Measurements from ENCODE around the gene TUBGCP4.
A peak's percentile ranks its signal among the peaks of the same experiment; 100 is the strongest.
"Not testable (repeated sequence)": the region's sequence is repeated elsewhere in the genome, so short reads cannot be mapped to it uniquely, and the experiment has no call there.

TUBGCP4 gene

GRCh38 chr15:43370975-43371974 is at the start of gene TUBGCP4, which contains the start of gene ZSCAN29:
TSS of gene TUBGCP4 (plus strand) at chr15:43371101. CDS start at chr15:43371355, 254 bp downstream.
TSS of gene ZSCAN29 (minus strand) at chr15:43371043. CDS start at chr15:43369913, 1,130 bp downstream.
- peak; percentile 77 for DNase-seq (ENCODE audit: low read depth)

DNA sequence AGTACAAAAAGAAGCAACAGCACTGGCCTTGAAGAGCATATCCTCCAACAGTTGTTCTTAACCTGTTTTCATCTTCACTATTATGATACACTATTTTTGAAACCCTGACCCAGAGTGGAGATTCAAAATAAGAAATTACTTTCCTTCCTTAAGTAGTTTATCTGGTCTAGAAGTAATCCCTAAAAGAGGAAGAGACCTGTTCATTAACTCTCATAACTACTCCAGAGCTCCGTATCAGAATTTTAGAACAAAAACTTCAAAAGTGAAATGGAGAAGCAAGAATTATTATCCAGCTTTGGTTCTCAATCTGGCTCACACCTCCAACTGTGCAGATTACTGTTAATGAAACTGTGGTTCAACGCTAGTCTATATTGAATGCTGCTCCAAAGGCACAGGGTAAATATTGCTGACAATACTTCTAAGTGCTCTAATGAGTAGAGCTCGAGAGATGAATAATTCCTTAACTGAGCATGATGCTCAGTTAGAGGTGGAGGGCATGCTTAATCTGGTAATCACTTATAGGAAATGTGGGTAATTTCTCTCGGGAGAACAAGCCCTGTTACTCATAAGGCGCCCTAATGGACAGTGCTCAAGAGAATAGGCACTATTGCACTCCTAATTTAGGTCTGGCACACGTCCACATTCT is 45.7 kb upstream of the TUBGCP4 start:
- DNase-seq (ENCODE audit: low read depth), result no peak

DNA sequence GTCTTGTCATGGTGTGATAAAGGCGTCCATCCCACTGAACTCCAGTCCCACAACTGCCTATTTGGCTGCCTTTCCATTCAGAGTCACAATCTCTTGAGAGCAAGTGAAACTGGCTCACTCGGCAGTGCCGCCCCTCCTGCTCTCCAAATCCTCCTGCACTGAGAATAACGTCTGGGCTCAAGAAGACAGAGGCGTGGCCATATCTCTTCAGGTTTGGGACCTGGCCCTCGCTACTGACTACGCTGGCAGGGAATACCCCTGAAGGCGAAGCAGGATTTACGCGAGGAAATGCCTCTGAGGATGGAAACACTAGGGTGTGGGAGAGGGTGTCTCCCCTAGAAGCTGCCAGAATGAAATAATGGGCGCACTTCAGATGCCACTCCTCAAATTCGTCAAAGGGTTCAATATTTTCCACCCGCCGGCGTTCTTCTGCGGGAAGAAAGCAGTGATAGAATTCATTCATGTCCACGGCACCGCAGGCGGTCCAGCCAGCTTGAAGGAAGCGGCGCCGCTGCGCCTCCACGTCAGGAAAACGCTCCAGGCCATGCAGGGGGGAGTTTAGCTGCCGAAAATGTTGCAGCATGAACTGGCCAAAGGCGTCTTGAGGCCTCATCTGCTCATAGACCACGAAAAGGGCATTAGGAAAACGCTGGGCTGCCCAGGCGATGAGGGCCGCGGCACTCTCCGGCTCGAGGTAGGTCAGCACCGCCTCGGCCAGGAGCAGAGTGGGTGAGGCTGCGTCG is 41.5 kb upstream of the TUBGCP4 start:
- DNase-seq (ENCODE audit: low read depth), result no peak

- DNase-seq (ENCODE audit: low read depth), result peak; percentile 86
These were observed 40.7 kb upstream of the TUBGCP4 start, which contains the start of gene LCMT2 for GRCh38 chr15:43329960-43330779. TSS of gene LCMT2 (minus strand) at chr15:43330573. CDS start at chr15:43330489, 84 bp downstream.

- DNase-seq (ENCODE audit: low read depth), result no peak
These were observed 40.2 kb upstream of the TUBGCP4 start for GRCh38 chr15:43330780-43331087.

DNA sequence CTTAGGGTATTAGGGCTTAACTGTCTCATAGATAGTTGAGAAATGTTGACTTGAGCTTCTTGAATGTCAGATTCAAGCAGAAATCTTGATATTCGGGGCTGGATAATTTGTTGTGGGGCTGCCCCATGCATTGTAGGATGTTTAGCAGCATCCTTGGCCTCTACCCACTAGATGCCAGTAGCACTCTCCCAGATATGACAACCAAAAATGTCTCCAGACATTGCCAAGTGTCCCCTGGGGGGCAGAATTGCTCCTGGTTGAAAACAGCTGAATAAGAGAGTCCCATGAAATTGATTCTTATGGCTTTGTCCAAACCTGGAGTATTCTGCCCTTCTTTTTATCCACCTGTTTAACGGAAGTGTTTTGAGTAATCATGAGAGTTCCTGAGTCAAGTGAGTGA is 24.6 kb upstream of the TUBGCP4 start:
- DNase-seq (ENCODE audit: low read depth), result no peak

DNA sequence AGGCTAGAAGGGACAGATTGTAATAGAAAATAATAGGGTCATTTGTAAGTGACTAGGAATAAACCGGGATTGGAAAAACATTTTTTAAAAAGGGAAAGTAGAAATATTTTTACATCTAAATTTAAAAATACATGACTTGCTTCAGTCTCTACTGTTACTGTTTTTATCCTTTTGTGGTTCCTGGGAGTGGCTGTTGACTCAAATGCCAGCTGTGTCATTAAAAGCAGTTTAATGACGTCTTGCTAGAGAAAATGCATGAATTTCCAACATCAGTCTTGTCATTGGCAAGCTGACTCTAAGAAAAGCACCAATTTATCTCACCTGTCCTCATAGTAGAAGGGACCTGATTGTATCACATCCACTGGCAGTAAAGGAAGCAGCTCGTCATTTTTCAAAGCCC is 23.8 kb upstream of the TUBGCP4 start:
- DNase-seq (ENCODE audit: low read depth), result no peak

DNA sequence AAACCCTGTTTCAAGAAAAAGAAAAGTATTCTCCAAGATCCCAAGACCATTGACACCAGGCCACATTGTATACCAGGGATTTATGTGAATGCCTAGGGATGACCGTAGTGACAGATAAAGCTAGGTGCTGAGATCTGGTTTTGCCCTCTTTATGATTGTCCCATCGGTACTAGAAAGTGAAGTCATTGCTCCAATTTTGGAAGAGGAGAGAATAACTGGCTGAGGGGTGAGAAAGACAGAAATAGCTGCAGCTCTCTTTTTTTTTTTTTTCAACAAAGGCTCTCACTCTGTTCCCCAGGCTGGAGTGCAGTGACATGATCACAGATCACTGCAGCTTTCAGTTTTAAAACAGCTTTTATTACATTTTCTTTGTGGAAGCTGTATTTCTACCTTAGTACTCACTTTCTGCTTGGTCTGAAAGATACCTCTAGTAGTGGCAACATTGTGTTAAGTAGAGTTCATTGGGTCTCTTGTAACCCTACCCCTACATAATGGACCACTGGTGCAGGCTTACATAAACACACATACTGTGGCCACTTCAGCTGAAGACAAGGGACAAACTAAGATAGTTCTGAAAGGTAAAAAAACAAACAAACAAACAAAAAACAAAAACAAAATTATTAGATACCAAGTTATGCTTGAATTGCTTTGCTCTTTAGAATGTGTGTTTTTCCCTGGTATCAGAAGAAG is 18.1 kb upstream of the TUBGCP4 start:
- no peak for DNase-seq (ENCODE audit: low read depth)

- DNase-seq (ENCODE audit: low read depth), result no peak
These were observed 10.1 kb upstream of the TUBGCP4 start for GRCh38 chr15:43360821-43361220.

- no peak for DNase-seq (ENCODE audit: low read depth)
These were observed 9.5 kb upstream of the TUBGCP4 start for GRCh38 chr15:43361313-43361903.

DNA sequence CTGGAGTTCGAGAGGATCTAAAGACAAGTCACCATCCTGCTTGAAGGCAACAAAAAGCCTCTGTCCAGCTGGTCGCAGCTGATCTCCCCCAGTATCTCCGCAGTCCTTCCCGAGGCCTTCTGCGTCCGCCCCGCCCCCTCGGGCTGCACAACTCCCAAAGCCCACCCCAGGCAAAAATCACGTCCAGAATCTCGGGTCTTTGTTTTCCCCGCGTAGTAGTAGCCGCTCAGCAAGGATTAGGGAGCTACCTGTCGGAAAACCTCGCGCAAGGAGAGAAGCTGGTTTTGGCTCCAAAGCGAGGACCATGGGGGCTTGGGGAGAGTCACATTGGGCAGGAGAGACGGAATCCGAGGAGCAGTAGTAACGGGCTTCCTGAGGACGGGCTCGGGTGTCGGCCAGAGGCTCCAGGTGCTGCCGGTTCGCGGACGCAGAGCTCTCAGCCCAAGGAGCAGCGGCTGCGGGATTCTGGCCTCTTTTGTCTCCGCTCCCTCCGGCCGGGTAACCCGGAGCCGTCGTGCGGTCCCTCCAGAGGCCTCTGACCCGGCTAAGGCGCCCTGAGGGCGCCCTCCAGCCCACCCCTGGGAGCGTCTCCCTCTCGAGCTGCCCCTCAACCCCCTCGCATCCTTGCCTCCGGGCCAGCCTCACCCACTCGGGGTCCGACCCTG is 459 bp upstream of the TUBGCP4 start:
- no peak for DNase-seq (ENCODE audit: low read depth)

- DNase-seq (ENCODE audit: low read depth), result no peak
These were observed 5.3 kb downstream of the TUBGCP4 start for GRCh38 chr15:43376017-43376705.

- DNase-seq (ENCODE audit: low read depth), result no peak
These were observed 7.7 kb downstream of the TUBGCP4 start for GRCh38 chr15:43378601-43379000.

GRCh38 chr15:43382310-43382709 is 11.4 kb downstream of the TUBGCP4 start:
- DNase-seq (ENCODE audit: low read depth), result no peak

GRCh38 chr15:43383070-43383469 is 12.2 kb downstream of the TUBGCP4 start:
- DNase-seq (ENCODE audit: low read depth), result no peak

- DNase-seq (ENCODE audit: low read depth), result no peak
These were observed 19.8 kb downstream of the TUBGCP4 start for GRCh38 chr15:43390723-43391122.

GRCh38 chr15:43393592-43393991 is 22.7 kb downstream of the TUBGCP4 start:
- not testable (repeated sequence) for DNase-seq (ENCODE audit: low read depth)

- no peak for DNase-seq (ENCODE audit: low read depth)
These were observed 31.4 kb downstream of the TUBGCP4 start for GRCh38 chr15:43402255-43402654.

DNA sequence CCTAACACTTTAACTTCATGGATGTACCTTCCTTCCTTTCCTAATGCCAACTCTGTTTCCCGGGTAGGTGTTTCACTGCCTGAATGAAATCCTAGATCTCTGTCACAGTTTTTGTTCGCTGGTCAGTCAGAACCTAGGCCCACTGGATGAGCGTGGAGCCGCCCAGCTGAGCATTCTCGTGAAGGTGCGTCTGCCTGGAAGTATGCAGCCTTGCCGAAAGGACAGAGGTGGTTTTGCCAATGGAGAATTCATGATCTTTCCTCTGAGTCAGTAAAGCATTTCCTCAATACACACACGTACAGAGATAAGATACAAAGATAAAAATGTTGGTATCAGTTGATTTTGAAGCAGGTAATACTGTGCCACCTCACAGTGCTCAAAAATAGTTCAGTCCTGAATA is 32.7 kb downstream of the TUBGCP4 start:
- DNase-seq (ENCODE audit: low read depth), result no peak
